Right lobe of liver (tissue), 6 donors: ENCODE results near the gene VRK3. TPM values are rescaled to one million over a fixed set of nuclear protein-coding genes. Genes with fewer than 3 reads are reported as not detected.

Source experiments
- ATAC-seq, 4 donors: fragments of 200-7000 bp; cut with Tn5 transposase; one replicate each; pipeline ENCODE4 v1.9.1; 2020; ENCODE audit warnings: mild to moderate bottlenecking in 4 of 4, moderate library complexity in 4 of 4
- DNase-seq, 3 donors: peaks; one replicate each; pipeline ENCODE4 v3.0.0-alpha.2; 2020
- H3K27ac ChIP-seq, 3 donors: fragments of 200-600 bp; one replicate each; pipeline ENCODE4 v1.8.0; 2022
- H3K27me3 ChIP-seq, 2 donors: fragments of 200-600 bp; one replicate each; pipeline ENCODE4 v1.8.0; 2022
- H3K36me3 ChIP-seq, 4 donors: fragments of 200-600 bp; sonication (generic) in 1 of 4; one replicate each; pipeline versions ENCODE4 v1.5.1 to v1.8.0; 2017 to 2022; ENCODE audit warnings: control low read depth in 1 of 4
- H3K4me1 ChIP-seq, 4 donors: fragments of 200-600 bp; sonication (generic) in 1 of 4; one replicate each; pipeline versions ENCODE4 v1.5.1 to v1.8.0; 2017 to 2022; ENCODE audit warnings: control low read depth in 1 of 4
- H3K4me3 ChIP-seq, 3 donors: fragments of 200-600 bp; one replicate each; pipeline ENCODE4 v1.8.0; 2022
- H3K9me3 ChIP-seq, 4 donors: fragments of 200-600 bp; sonication (generic) in 1 of 4; one replicate each; pipeline versions ENCODE4 v1.5.1 to v1.8.0; 2017 to 2022; ENCODE audit warnings: control low read depth in 1 of 4
- CTCF ChIP-seq, 4 donors: fragments of 200-600 bp in 3 of 4; fragments of 450-650 bp in 1 of 4; IDR thresholded peaks; one replicate each; pipeline versions ENCODE4 v1.5.1 to v1.8.0; 2016 to 2022; ENCODE audit warnings: antibody characterized with exemption in 4 of 4, mild to moderate bottlenecking in 2 of 4
- POLR2A ChIP-seq: fragments of 450-650 bp; IDR thresholded peaks from one replicate; pipeline ENCODE4 v1.6.1; 2017; ENCODE audit warnings: antibody characterized with exemption, mild to moderate bottlenecking
- WGBS: methylation state at CpG from one replicate; pipeline ENCODE4 v1.1.6; 2018; ENCODE audit warnings: low coverage, low lambda C conversion rate; ENCODE audit not compliant: insufficient coverage; ENCODE audit errors: missing lambda C conversion rate; 5-methylcytosine and 5-hydroxymethylcytosine counted together
- intact Hi-C, 2 donors: fragments of 100-400 bp; cut with DNase I; formaldehyde crosslinking; loops; one replicate each; pipeline versions ENCODE4 v1.11.2 to v1.14.1; 2022
- total RNA-seq, 6 experiments: library from RNA; depleted of rRNA in 2 of 6; stranded (reverse); fragments of >200 nt in 2 of 6; fragmentation: NEBNext Ultra II Directional in 3 of 6; extraction: Animal tissue kit (Norgen Biotek cat#: 25700) in 3 of 6; gene quantifications; one replicate each; pipeline versions ENCODE4 v1.1.0 to v1.2.4, GENCODE V29; 2016 to 2023
- donor health status: DM: no; HTN: yes; CAD: no.
- donor health status: DM: no; HTN: no; CAD: no.
- donor health status: DM: no; HTN: no; CAD: no.
- donor health status: DM: no; HTN: yes; CAD: no.
- donor health status: DM: no; HTN: yes; CAD: no.

Gene VRK3
- total RNA-seq, 6 experiments from 2014 or later = 29.6 to 44.2 (median 33.0) TPM

- H3K36me3 ChIP-seq = peaks cover 0 to 3% (median under 1%) of the 10 kb centered on the region in 4 donors
- ATAC-seq (no peak), DNase-seq (no peak)
- TF ChIP-seq CTCF (IDR thresholded peaks at IDR 0.05) = no peak
- TF ChIP-seq POLR2A = no peak
- H3K4me1 ChIP-seq = no peaks in the 10 kb centered on the region
- 74% methylated on average over 7 of the region's 11 CpGs for WGBS
- H3K27ac ChIP-seq = no peak overlapping the region
- intact Hi-C loops = no loop called here
- H3K9me3 ChIP-seq = no peaks in the 10 kb centered on the region
- H3K27me3 ChIP-seq = no peaks in the 10 kb centered on the region
- H3K4me3 ChIP-seq = no peak overlapping the region
Measured at GRCh38 chr19:49978324-49978723, 46.8 kb downstream of the VRK3 start.

GRCh38 chr19:49977881-49978280, 47.3 kb downstream of the VRK3 start:
- no peak overlapping the region for H3K4me3 ChIP-seq
- H3K9me3 ChIP-seq = no peaks in the 10 kb centered on the region
- no peak for DNase-seq
- intact Hi-C loops = no loop called here
- H3K27me3 ChIP-seq = no peaks in the 10 kb centered on the region
- WGBS = no CpG with 5 or more reads among the region's 18 CpGs
- H3K27ac ChIP-seq = no peak overlapping the region
- ATAC-seq = no peak
- no peaks in the 10 kb centered on the region for H3K4me1 ChIP-seq
- H3K36me3 ChIP-seq = peaks cover 0 to 3% (median under 1%) of the 10 kb centered on the region in 4 donors
- TF ChIP-seq POLR2A (no peak), CTCF (IDR thresholded peaks at IDR 0.05) (no peak)

- Histone ChIP-seq H3K4me1 (no peaks in the 10 kb centered on the region), H3K4me3 (no peak overlapping the region), H3K27ac (no peak overlapping the region), H3K36me3 (peaks cover 0 to 3% (median under 1%) of the 10 kb centered on the region in 4 donors), H3K9me3 (no peaks in the 10 kb centered on the region), H3K27me3 (no peaks in the 10 kb centered on the region)
- intact Hi-C loops = no loop called here
- no peak for TF ChIP-seq CTCF (IDR thresholded peaks at IDR 0.05)
- TF ChIP-seq POLR2A = no peak
- DNase-seq (no peak), ATAC-seq (no peak)
- 88% methylated on average over 6 of the region's 13 CpGs for WGBS
Measured at GRCh38 chr19:49977076-49977475, 48.1 kb downstream of the VRK3 start.

GRCh38 chr19:49976496-49976895, 48.7 kb downstream of the VRK3 start:
- DNase-seq (no peak), ATAC-seq (no peak)
- H3K27ac ChIP-seq = no peak overlapping the region
- no peaks in the 10 kb centered on the region for H3K9me3 ChIP-seq
- WGBS = no CpG with 5 or more reads among the region's 3 CpGs
- no peak overlapping the region for H3K4me3 ChIP-seq
- intact Hi-C loops = no loop called here
- no peaks in the 10 kb centered on the region for H3K27me3 ChIP-seq
- no peak for TF ChIP-seq POLR2A
- TF ChIP-seq CTCF (IDR thresholded peaks at IDR 0.05) = no peak
- H3K36me3 ChIP-seq = peaks cover 0 to 3% (median under 1%) of the 10 kb centered on the region in 4 donors
- no peaks in the 10 kb centered on the region for H3K4me1 ChIP-seq

GRCh38 chr19:49975051-49975450, 50.1 kb downstream of the VRK3 start:
- no peak for DNase-seq
- TF ChIP-seq CTCF (IDR thresholded peaks at IDR 0.05) (no peak), POLR2A (no peak)
- ATAC-seq = no peak
- no peak overlapping the region for H3K27ac ChIP-seq
- 65% methylated on average over 2 of the region's 7 CpGs for WGBS
- H3K4me1 ChIP-seq = no peaks in the 10 kb centered on the region
- H3K4me3 ChIP-seq = no peak overlapping the region
- H3K9me3 ChIP-seq = no peaks in the 10 kb centered on the region
- H3K27me3 ChIP-seq = no peaks in the 10 kb centered on the region
- H3K36me3 ChIP-seq = peaks cover 0 to 2% (median 0%) of the 10 kb centered on the region in 4 donors
- intact Hi-C loops = no loop called here
